GM12878 (cell line): Measurements from ENCODE around the gene EFHC1. TPM values are rescaled to one million over a fixed set of nuclear protein-coding genes. Genes with fewer than 3 reads are reported as not detected.
A peak's percentile ranks its signal among the peaks of the same experiment; 100 is the strongest.

Experiments
- ATF7 ChIP-seq: fragments of 450-650 bp; IDR thresholded peaks from 2 replicates; pipeline ENCODE4 v1.6.1; 2016; ENCODE audit warnings: low read depth, mild to moderate bottlenecking
- BRCA1 ChIP-seq: IDR thresholded peaks from 2 replicates; pipeline ENCODE4 v1.6.1; 2011; ENCODE audit warnings: low read depth, low read length, improper control_type of control experiment
- E2F4 ChIP-seq: IDR thresholded peaks from 2 replicates; pipeline ENCODE4 v1.6.1; 2012; ENCODE audit warnings: low read depth, low read length, improper control_type of control experiment
- GATAD2B ChIP-seq: fragments of 450-650 bp; conservative IDR thresholded peaks from 2 replicates; pipeline ENCODE4 v1.6.1; 2017; ENCODE audit warnings: low read depth, mild to moderate bottlenecking, moderate library complexity
- HDGF ChIP-seq: fragments of 450-650 bp; IDR thresholded peaks from 2 replicates; pipeline ENCODE4 v1.6.1; 2016; ENCODE audit warnings: antibody characterized with exemption
- IKZF1 ChIP-seq: fragments of 450-650 bp; conservative IDR thresholded peaks from 2 replicates; pipeline ENCODE4 v1.6.1; 2017; ENCODE audit warnings: antibody characterized with exemption, mild to moderate bottlenecking
- KDM1A ChIP-seq: fragments of 200-600 bp; sonication (generic); IDR thresholded peaks from 2 replicates; pipeline ENCODE4 v1.6.1; 2016; ENCODE audit warnings: borderline replicate concordance
- KLF5 ChIP-seq: fragments of 450-650 bp; IDR thresholded peaks from 2 replicates; pipeline ENCODE4 v1.6.1; 2014; ENCODE audit warnings: mild to moderate bottlenecking; ENCODE audit not compliant: partially characterized antibody
- LARP7 ChIP-seq: fragments of 450-650 bp; IDR thresholded peaks from 2 replicates; pipeline ENCODE4 v1.6.1; 2017; ENCODE audit warnings: mild to moderate bottlenecking
- MTA2 ChIP-seq: fragments of 450-650 bp; IDR thresholded peaks from 2 replicates; pipeline ENCODE4 v1.6.1; 2016; ENCODE audit warnings: low read depth, mild to moderate bottlenecking, moderate library complexity
- MYC ChIP-seq: IDR thresholded peaks from 2 replicates; pipeline ENCODE4 v1.6.1; 2011; ENCODE audit warnings: mild to moderate bottlenecking, low read length, moderate library complexity, inconsistent platforms; ENCODE audit not compliant: insufficient read depth, insufficient replicate concordance, insufficient read length, severe bottlenecking
- NBN ChIP-seq: fragments of 450-650 bp; IDR thresholded peaks from 2 replicates; pipeline ENCODE4 v1.6.1; 2016
- RBBP5 ChIP-seq: fragments of 200-600 bp; sonication (generic); conservative IDR thresholded peaks from 2 replicates; pipeline ENCODE4 v1.6.1; 2016
- RFX5 ChIP-seq: IDR thresholded peaks from 2 replicates; pipeline ENCODE4 v1.6.1; 2011; ENCODE audit warnings: low read depth, low read length, improper control_type of control experiment
- SREBF1 ChIP-seq: IDR thresholded peaks from 2 replicates; pipeline ENCODE4 v1.6.1; 2012; ENCODE audit warnings: mild to moderate bottlenecking, low read length
- SUPT20H ChIP-seq: IDR thresholded peaks from 2 replicates; pipeline ENCODE4 v1.6.1; 2011; ENCODE audit warnings: low read depth, mild to moderate bottlenecking, low read length, moderate library complexity, borderline replicate concordance; ENCODE audit not compliant: control insufficient read depth
- TAF1 ChIP-seq: IDR thresholded peaks from 2 replicates; pipeline ENCODE4 v1.6.1; 2011; ENCODE audit warnings: mild to moderate bottlenecking, low read depth, low read length, borderline replicate concordance
- TCF7 ChIP-seq: IDR thresholded peaks from 2 replicates; pipeline ENCODE4 v1.6.1; 2014; ENCODE audit warnings: antibody characterized with exemption, borderline replicate concordance
- ZBTB11 ChIP-seq: fragments of 450-650 bp; formaldehyde crosslinking; IDR thresholded peaks from 2 replicates; pipeline ENCODE4 v1.5.0; 2022; ENCODE audit warnings: mild to moderate bottlenecking, missing genetic modification characterization
- polyA plus RNA-seq, 11 experiments: library from polyadenylated mRNA; depleted of rRNA in 4 of 11; unstranded in 6 of 11; stranded (reverse) in 5 of 11; fragments of >200 nt; fragmentation: Nextera tagmentation in 4 of 11; fragmentation: Illumina TruSeq in 1 of 11; extraction: Ambion mirVana in 4 of 11; extraction: Trizol in 1 of 11; gene quantifications; 1 replicate in 1 of 11; 2 replicates in 10 of 11; pipeline versions ENCODE4 v1.2.1 to v1.2.3, GENCODE V29; 2011 to 2016; ENCODE audit warnings: inconsistent platforms in 2 of 11, missing spikeins in 2 of 11, low read depth in 1 of 11
- total RNA-seq, 4 experiments: library from RNA; depleted of rRNA in 3 of 4; stranded (reverse); fragments of >200 nt in 3 of 4; fragmentation: Illumina TruSeq in 1 of 4; extraction: Trizol in 1 of 4; gene quantifications; 2 replicates each; pipeline versions ENCODE4 v1.2.1 to v1.2.3, GENCODE V29; 2013 to 2021
- TF ChIP-seq, protein P1 (sequence below): fragments of 450-650 bp; IDR thresholded peaks from 2 replicates; pipeline ENCODE4 v1.6.1; 2018; ENCODE audit warnings: mild to moderate bottlenecking, low read depth, moderate library complexity; ENCODE audit not compliant: partially characterized antibody
- TF ChIP-seq, protein P2 (sequence below): fragments of 450-650 bp; IDR thresholded peaks from 2 replicates; pipeline ENCODE4 v1.6.1; 2017; ENCODE audit warnings: low read depth, mild to moderate bottlenecking, moderate library complexity
- TF ChIP-seq, protein P3 (sequence below): IDR thresholded peaks from 2 replicates; pipeline ENCODE4 v1.6.1; 2011; ENCODE audit warnings: low read depth, mild to moderate bottlenecking, low read length, moderate library complexity, borderline replicate concordance; ENCODE audit errors: extremely low read depth

The EFHC1 gene
- total and polyA plus RNA-seq, 10 of the 15 experiments (the other 5 are each of a cell fraction or from before 2014, with no cell fraction given) = 5.5 to 14.5 (median 8.8) TPM

- TF ChIP-seq, protein P1, sequence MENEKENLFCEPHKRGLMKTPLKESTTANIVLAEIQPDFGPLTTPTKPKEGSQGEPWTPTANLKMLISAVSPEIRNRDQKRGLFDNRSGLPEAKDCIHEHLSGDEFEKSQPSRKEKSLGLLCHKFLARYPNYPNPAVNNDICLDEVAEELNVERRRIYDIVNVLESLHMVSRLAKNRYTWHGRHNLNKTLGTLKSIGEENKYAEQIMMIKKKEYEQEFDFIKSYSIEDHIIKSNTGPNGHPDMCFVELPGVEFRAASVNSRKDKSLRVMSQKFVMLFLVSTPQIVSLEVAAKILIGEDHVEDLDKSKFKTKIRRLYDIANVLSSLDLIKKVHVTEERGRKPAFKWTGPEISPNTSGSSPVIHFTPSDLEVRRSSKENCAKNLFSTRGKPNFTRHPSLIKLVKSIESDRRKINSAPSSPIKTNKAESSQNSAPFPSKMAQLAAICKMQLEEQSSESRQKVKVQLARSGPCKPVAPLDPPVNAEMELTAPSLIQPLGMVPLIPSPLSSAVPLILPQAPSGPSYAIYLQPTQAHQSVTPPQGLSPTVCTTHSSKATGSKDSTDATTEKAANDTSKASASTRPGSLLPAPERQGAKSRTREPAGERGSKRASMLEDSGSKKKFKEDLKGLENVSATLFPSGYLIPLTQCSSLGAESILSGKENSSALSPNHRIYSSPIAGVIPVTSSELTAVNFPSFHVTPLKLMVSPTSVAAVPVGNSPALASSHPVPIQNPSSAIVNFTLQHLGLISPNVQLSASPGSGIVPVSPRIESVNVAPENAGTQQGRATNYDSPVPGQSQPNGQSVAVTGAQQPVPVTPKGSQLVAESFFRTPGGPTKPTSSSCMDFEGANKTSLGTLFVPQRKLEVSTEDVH = no peak
- TF ChIP-seq RFX5 = no peak
- TF ChIP-seq SREBF1 = no peak
- TF ChIP-seq HDGF = peak; percentile 23; the same call in 1 of the 2 replicates
- no peak for TF ChIP-seq LARP7
- no peak for TF ChIP-seq SUPT20H
- no peak for TF ChIP-seq GATAD2B
- no peak for TF ChIP-seq E2F4
- TF ChIP-seq NBN = peak; percentile 66; the same call in 1 of the 2 replicates
- no peak for TF ChIP-seq TAF1
- TF ChIP-seq, protein P2, sequence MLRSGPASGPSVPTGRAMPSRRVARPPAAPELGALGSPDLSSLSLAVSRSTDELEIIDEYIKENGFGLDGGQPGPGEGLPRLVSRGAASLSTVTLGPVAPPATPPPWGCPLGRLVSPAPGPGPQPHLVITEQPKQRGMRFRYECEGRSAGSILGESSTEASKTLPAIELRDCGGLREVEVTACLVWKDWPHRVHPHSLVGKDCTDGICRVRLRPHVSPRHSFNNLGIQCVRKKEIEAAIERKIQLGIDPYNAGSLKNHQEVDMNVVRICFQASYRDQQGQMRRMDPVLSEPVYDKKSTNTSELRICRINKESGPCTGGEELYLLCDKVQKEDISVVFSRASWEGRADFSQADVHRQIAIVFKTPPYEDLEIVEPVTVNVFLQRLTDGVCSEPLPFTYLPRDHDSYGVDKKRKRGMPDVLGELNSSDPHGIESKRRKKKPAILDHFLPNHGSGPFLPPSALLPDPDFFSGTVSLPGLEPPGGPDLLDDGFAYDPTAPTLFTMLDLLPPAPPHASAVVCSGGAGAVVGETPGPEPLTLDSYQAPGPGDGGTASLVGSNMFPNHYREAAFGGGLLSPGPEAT = peak; percentile 68
- TF ChIP-seq, protein P3, sequence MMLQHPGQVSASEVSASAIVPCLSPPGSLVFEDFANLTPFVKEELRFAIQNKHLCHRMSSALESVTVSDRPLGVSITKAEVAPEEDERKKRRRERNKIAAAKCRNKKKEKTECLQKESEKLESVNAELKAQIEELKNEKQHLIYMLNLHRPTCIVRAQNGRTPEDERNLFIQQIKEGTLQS = no peak
- TF ChIP-seq MTA2 = peak; percentile 58
- TF ChIP-seq ATF7 = 0 out of 2 replicates have a peak, but pooled peaks have one; percentile 38
- TF ChIP-seq IKZF1 = peak; percentile 74
- TF ChIP-seq KDM1A = no peak
- no peak for TF ChIP-seq TCF7
- TF ChIP-seq MYC = no peak
- no peak for TF ChIP-seq BRCA1
- no peak for TF ChIP-seq RBBP5
- no peak for TF ChIP-seq KLF5
- no peak for TF ChIP-seq ZBTB11 (CRISPR knock-in tag)
Measured at GRCh38 chr6:52537001-52537753, 117.0 kb downstream of the EFHC1 start (continued).
